Thyroid gland (tissue), 4 donors: ENCODE results near the gene PPCS. TPM values are rescaled to one million over a fixed set of nuclear protein-coding genes. Genes with fewer than 3 reads are reported as not detected.

Experiments
- DNase-seq, 2 donors: peaks; one replicate each; pipeline ENCODE4 v3.0.0-alpha.2; 2019
- H3K27ac ChIP-seq, 3 donors: fragments of 200-600 bp; sonication (generic); 1 replicate in 2 of 3; 2 replicates in 1 of 3; pipeline ENCODE4 v1.5.1; 2016 to 2019; ENCODE audit warnings: mild to moderate bottlenecking in 1 of 3, moderate library complexity in 1 of 3
- H3K27me3 ChIP-seq: fragments of 200-600 bp; sonication (generic); one replicate; pipeline ENCODE4 v1.5.1; 2019
- H3K36me3 ChIP-seq, 2 donors: fragments of 200-600 bp; sonication (generic); one replicate each; pipeline ENCODE4 v1.5.1; 2016 to 2019
- H3K4me1 ChIP-seq, 2 donors: fragments of 200-600 bp; sonication (generic); one replicate each; pipeline ENCODE4 v1.5.1; 2017 to 2019
- H3K4me3 ChIP-seq, 3 donors: fragments of 200-600 bp; sonication (generic); replicated peaks in 1 of 3; 1 replicate in 2 of 3; 2 replicates in 1 of 3; pipeline ENCODE4 v1.5.1; 2016; ENCODE audit warnings: mild to moderate bottlenecking in 1 of 3
- H3K9me3 ChIP-seq: fragments of 200-600 bp; sonication (generic); one replicate; pipeline ENCODE4 v1.5.1; 2017
- POLR2A ChIP-seq, 2 donors: fragments of 450-650 bp; IDR thresholded peaks; one replicate each; pipeline ENCODE4 v1.6.1; 2017; ENCODE audit warnings: antibody characterized with exemption in 2 of 2, mild to moderate bottlenecking in 2 of 2, moderate library complexity in 1 of 2
- WGBS, 2 donors: methylation state at CpG; one replicate each; pipeline ENCODE4 v1.1.5; 2017; 5-methylcytosine and 5-hydroxymethylcytosine counted together
- intact Hi-C: fragments of 100-400 bp; cut with DNase I; formaldehyde crosslinking; loops from one replicate; pipeline ENCODE4 v1.15.1; 2023
- total RNA-seq, 4 donors: library from RNA; depleted of rRNA; stranded (reverse); fragments of >200 nt; gene quantifications; one replicate each; pipeline ENCODE4 v1.2.3, GENCODE V29; 2016
- TF ChIP-seq, protein P1 (sequence below), 6 experiments: fragments of 200-600 bp in 3 of 6; fragments of 450-650 bp in 3 of 6; sonication (generic) in 3 of 6; IDR thresholded peaks; one replicate each; pipeline ENCODE4 v1.5.1; 2016 to 2019; ENCODE audit warnings: antibody characterized with exemption in 6 of 6, mild to moderate bottlenecking in 2 of 6, inconsistent platforms in 1 of 6, moderate library complexity in 1 of 6

Gene PPCS
- total RNA-seq, 4 donors from 2014 or later, result 51.9 to 135 (median 89.8) TPM

DNA sequence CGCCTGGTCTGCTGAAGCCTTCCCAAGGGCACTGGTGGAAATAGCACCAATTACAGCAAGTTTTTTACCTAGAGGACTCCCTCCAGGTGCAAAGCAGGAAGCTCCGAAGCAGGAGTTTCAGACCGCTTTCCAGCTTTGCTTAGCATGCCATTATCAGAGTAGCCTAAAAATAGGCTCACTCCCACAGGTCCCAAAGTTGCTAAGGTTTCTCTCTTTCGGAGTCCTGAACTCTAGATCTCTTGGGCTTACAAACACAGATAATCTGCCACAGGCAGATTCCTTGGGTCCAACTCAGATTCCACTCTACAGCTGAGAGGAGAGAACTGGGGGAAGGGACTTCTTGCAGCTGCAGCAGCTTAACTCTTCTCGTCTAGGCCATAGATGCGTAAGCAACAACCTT lies 23.0 kb upstream of the PPCS start:
- Histone ChIP-seq H3K4me3 (no peak overlapping the region), H3K27ac (no peak overlapping the region), H3K27me3 (no peaks in the 10 kb centered on the region), H3K4me1 (no peaks in the 10 kb centered on the region), H3K9me3 (no peaks in the 10 kb centered on the region), H3K36me3 (no peaks in the 10 kb centered on the region)
- intact Hi-C loops, result no loop called here
- TF ChIP-seq, protein P1, sequence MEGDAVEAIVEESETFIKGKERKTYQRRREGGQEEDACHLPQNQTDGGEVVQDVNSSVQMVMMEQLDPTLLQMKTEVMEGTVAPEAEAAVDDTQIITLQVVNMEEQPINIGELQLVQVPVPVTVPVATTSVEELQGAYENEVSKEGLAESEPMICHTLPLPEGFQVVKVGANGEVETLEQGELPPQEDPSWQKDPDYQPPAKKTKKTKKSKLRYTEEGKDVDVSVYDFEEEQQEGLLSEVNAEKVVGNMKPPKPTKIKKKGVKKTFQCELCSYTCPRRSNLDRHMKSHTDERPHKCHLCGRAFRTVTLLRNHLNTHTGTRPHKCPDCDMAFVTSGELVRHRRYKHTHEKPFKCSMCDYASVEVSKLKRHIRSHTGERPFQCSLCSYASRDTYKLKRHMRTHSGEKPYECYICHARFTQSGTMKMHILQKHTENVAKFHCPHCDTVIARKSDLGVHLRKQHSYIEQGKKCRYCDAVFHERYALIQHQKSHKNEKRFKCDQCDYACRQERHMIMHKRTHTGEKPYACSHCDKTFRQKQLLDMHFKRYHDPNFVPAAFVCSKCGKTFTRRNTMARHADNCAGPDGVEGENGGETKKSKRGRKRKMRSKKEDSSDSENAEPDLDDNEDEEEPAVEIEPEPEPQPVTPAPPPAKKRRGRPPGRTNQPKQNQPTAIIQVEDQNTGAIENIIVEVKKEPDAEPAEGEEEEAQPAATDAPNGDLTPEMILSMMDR (IDR thresholded peaks at IDR 0.05), result no peak
- no peak for TF ChIP-seq POLR2A (IDR thresholded peaks at IDR 0.05)
- no peak for DNase-seq
- 82 to 86% methylated on average over 6 of the region's 6 CpGs for whole genome bisulfite sequencing, 2 donors

- no peaks in the 10 kb centered on the region for H3K36me3 ChIP-seq
- H3K4me3 ChIP-seq, result no peak overlapping the region
- H3K27ac ChIP-seq, result no peak overlapping the region
- no peaks in the 10 kb centered on the region for H3K9me3 ChIP-seq
- no peaks in the 10 kb centered on the region for H3K4me1 ChIP-seq
- WGBS, 2 donors, result 95 to 98% methylated on average over 3 to 4 of the region's 4 CpGs
- intact Hi-C loops, result no loop called here
- no peaks in the 10 kb centered on the region for H3K27me3 ChIP-seq
- TF ChIP-seq, protein P1 (IDR thresholded peaks at IDR 0.05), result no peak
- TF ChIP-seq POLR2A (IDR thresholded peaks at IDR 0.05), result no peak
- DNase-seq, result no peak
Observed at GRCh38 chr1:42434340-42434739, 22.0 kb upstream of the PPCS start.

- no peak overlapping the region for H3K27ac ChIP-seq
- H3K4me3 ChIP-seq, result no peak overlapping the region
- H3K9me3 ChIP-seq, result no peaks in the 10 kb centered on the region
- H3K36me3 ChIP-seq, result no peaks in the 10 kb centered on the region
- WGBS, 2 donors, result 78 to 79% methylated on average over 2 of the region's 2 CpGs
- no peaks in the 10 kb centered on the region for H3K27me3 ChIP-seq
- TF ChIP-seq, protein P1 (IDR thresholded peaks at IDR 0.05), result no peak
- no peak for TF ChIP-seq POLR2A (IDR thresholded peaks at IDR 0.05)
- no peaks in the 10 kb centered on the region for H3K4me1 ChIP-seq
- intact Hi-C loops, result no loop called here
- DNase-seq, result no peak
Observed at GRCh38 chr1:42439940-42440339, 16.4 kb upstream of the PPCS start.

DNA sequence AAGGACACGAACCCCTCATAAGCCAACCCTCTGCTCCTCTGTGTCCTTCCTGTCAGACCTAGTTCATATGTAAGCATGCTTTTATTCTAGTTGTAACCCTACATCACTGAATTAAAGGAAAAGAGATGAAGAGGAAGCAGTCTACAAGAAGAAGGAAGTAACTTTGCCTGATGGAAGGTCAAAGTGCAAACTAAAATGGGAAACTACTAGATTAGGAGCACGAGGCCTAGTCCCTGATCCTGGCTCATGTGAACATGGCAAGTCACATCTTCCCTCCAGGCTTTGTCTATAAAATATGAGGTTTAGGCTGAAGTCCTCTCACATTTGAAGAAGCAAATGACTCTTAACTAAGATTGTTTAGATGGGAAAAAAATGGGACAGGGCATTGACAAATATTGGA lies 13.7 kb upstream of the PPCS start:
- intact Hi-C loops, result no loop called here
- WGBS, 2 donors, result 48 to 49% methylated on average over 2 of the region's 2 CpGs

GRCh38 chr1:42449256-42449655 lies 7.1 kb upstream of the PPCS start:
- no peak for DNase-seq
- no peak overlapping the region for H3K4me3 ChIP-seq
- no peaks in the 10 kb centered on the region for H3K27me3 ChIP-seq
- TF ChIP-seq, protein P1 (IDR thresholded peaks at IDR 0.05), result no peak
- TF ChIP-seq POLR2A (IDR thresholded peaks at IDR 0.05), result no peak
- H3K36me3 ChIP-seq, result no peaks in the 10 kb centered on the region
- H3K4me1 ChIP-seq, result no peaks in the 10 kb centered on the region
- intact Hi-C loops, result no loop called here
- H3K27ac ChIP-seq, result no peak overlapping the region
- H3K9me3 ChIP-seq, result no peaks in the 10 kb centered on the region

More for the DNA sequence above, 13.7 kb upstream of the PPCS start:
- H3K36me3 ChIP-seq, result no peaks in the 10 kb centered on the region
- H3K27me3 ChIP-seq, result no peaks in the 10 kb centered on the region
- no peak for DNase-seq
- no peak overlapping the region for H3K4me3 ChIP-seq
- H3K9me3 ChIP-seq, result no peaks in the 10 kb centered on the region
- no peaks in the 10 kb centered on the region for H3K4me1 ChIP-seq
- TF ChIP-seq, protein P1 (IDR thresholded peaks at IDR 0.05), result no peak
- TF ChIP-seq POLR2A (IDR thresholded peaks at IDR 0.05), result no peak
- H3K27ac ChIP-seq, result no peak overlapping the region
